ENCODE data around the gene PARVG. TPM values are rescaled to one million over a fixed set of nuclear protein-coding genes. Genes with fewer than 3 reads are reported as not detected.

PARVG gene
- total and polyA plus RNA-seq, 2 of the 8 experiments (the other 6 are each of a cell fraction or from before 2014, with no cell fraction given) = 0.37 to 1.5 TPM

- H2BK5ac ChIP-seq (ENCODE audit: low read depth, low read length) = no peak overlapping the region
- FAIRE-seq = no peak
- CTCF ChIA-PET (ENCODE audit: partially characterized antibody) = interaction anchor here (1.2 kb wide), 1 partner anchor 441 kb away, joined by 4 read pairs; no protein-coding TSS in a partner anchor
Measured at GRCh38 chr22:44186121-44186510, 5.4 kb downstream of the PARVG start.

More at GRCh38 chr22:44186121-44186510, 5.4 kb downstream of the PARVG start:
- no peak overlapping the region for H4K5ac ChIP-seq (ENCODE audit: insufficient read length, low read depth, low read length)
- H2AFZ ChIP-seq (ENCODE audit: low read length) = no peak overlapping the region
- no peaks in the 10 kb centered on the region for H4K20me1 ChIP-seq (replicated peaks in 1 of 2; ENCODE audit: control insufficient read depth in 1 of 2, insufficient read depth in 2 of 2, low read length in 2 of 2)
- no peaks in the 10 kb centered on the region for H3K9me3 ChIP-seq (ENCODE audit: insufficient read depth in 2 of 2, low read depth in 1 of 2, low read length in 1 of 2)
- POLR2A ChIA-PET (ENCODE audit: partially characterized antibody) = no interaction called here
- DNase-seq (ENCODE audit: low read depth in 1 of 2, low spot score in 2 of 2) = no peak
- no peak overlapping the region for H3K18ac ChIP-seq (ENCODE audit: extremely low read depth, low read length)
- no peak overlapping the region for H2BK120ac ChIP-seq (replicated peaks; ENCODE audit: low read depth, low read length)
- no peaks in the 10 kb centered on the region for H3K23me2 ChIP-seq (ENCODE audit: low read depth, low read length)
- H2AK5ac ChIP-seq (ENCODE audit: low read depth, low read length) = no peak overlapping the region
- no peak overlapping the region for H2BK20ac ChIP-seq (ENCODE audit: low read length)
- H3K4me2 ChIP-seq (ENCODE audit: insufficient read depth in 1 of 2, low read depth in 2 of 2, low read length in 2 of 2) = no peak overlapping the region
- H3K27me3 ChIP-seq (replicated peaks in 1 of 4; ENCODE audit: control insufficient read depth in 3 of 4, extremely low read depth in 1 of 4, insufficient read depth in 3 of 4, low read length in 3 of 4) = no peaks in the 10 kb centered on the region
- no peak overlapping the region for H3K23ac ChIP-seq (ENCODE audit: insufficient read length)
- TF ChIP-seq SP4 (IDR thresholded peaks at IDR 0.05; ENCODE audit: low read length) = no peak
- TF ChIP-seq EP300 (IDR thresholded peaks at IDR 0.05; ENCODE audit: borderline replicate concordance in 1 of 2, low read depth in 2 of 2, low read length in 2 of 2) = no peak
- no peak for TF ChIP-seq SRF (IDR thresholded peaks at IDR 0.05; ENCODE audit: low read depth, low read length)
- no peak for TF ChIP-seq NANOG (IDR thresholded peaks at IDR 0.05; ENCODE audit: insufficient read depth, low read depth, low read length, poor library complexity, severe bottlenecking)
- TF ChIP-seq ASH2L (IDR thresholded peaks at IDR 0.05; ENCODE audit: low read length) = no peak
- TF ChIP-seq KDM4A (IDR thresholded peaks at IDR 0.05; ENCODE audit: low read depth, low read length, severe bottlenecking) = no peak
- no peak for TF ChIP-seq SAP30 (IDR thresholded peaks at IDR 0.05; ENCODE audit: insufficient read depth, insufficient replicate concordance, low read length)
- no peak overlapping the region for H3K4me3 ChIP-seq (ENCODE audit: extremely low read depth in 1 of 4, insufficient read depth in 2 of 4, low read depth in 3 of 4, low read length in 4 of 4)
- H3K27ac ChIP-seq (ENCODE audit: low read depth, low read length) = no peak overlapping the region
- H4K91ac ChIP-seq (replicated peaks; ENCODE audit: insufficient read length, low read length) = no peak overlapping the region
- H3K14ac ChIP-seq (ENCODE audit: insufficient read length) = no peak overlapping the region
- no peak overlapping the region for H3K9ac ChIP-seq (replicated peaks in 1 of 4; ENCODE audit: extremely low read depth in 1 of 4, low read depth in 3 of 4, low read length in 3 of 4)
- H3K56ac ChIP-seq (replicated peaks; ENCODE audit: insufficient read length, low read depth, low read length) = no peak overlapping the region
- no peaks in the 10 kb centered on the region for H3K79me1 ChIP-seq (ENCODE audit: low read depth, low read length)
- H3K36me3 ChIP-seq (ENCODE audit: control insufficient read depth in 2 of 4, insufficient read depth in 4 of 4, low read length in 3 of 4) = no peaks in the 10 kb centered on the region
- H2BK15ac ChIP-seq (ENCODE audit: low read length) = no peak overlapping the region
- H3K4me1 ChIP-seq (replicated peaks in 1 of 4; ENCODE audit: control insufficient read depth in 3 of 4, insufficient read depth in 4 of 4, low read length in 3 of 4) = peaks cover 0 to 7% (median 1%) of the 10 kb centered on the region in 4 experiments; a peak in 1 of 7 replicates
- H3K79me2 ChIP-seq (ENCODE audit: control insufficient read depth in 1 of 2, insufficient read depth in 2 of 2, low read length in 2 of 2) = no peaks in the 10 kb centered on the region
- 97% methylated on average over 8 of the region's 8 CpGs; no CpG with 5 or more reads in 1 of the 2 experiments for WGBS, 2 experiments (ENCODE audit: extremely low coverage in 1 of 2, insufficient coverage in 1 of 2, insufficient read length in 1 of 2, insufficient replicate concordance in 2 of 2, low coverage in 1 of 2, low lambda C conversion rate in 2 of 2, missing lambda C conversion rate in 1 of 2)
- H2BK12ac ChIP-seq (ENCODE audit: low read depth, low read length) = peak overlapping the region; percentile 7; the same call in 1 of the 2 replicates
- H3K4ac ChIP-seq (replicated peaks; ENCODE audit: insufficient read length, low read depth, low read length) = no peak overlapping the region
- no peak overlapping the region for H4K8ac ChIP-seq (ENCODE audit: extremely low read depth, insufficient read depth, low read length)
